ENCODE data around the gene PSTPIP2. TPM values are rescaled to one million over a fixed set of nuclear protein-coding genes. Genes with fewer than 3 reads are reported as not detected.

The PSTPIP2 gene
- total and polyA plus RNA-seq, 2 donors (not counting 3 experiments of a cell fraction or from before 2014, with no cell fraction given), result 1.6 to 4.9 TPM

DNA sequence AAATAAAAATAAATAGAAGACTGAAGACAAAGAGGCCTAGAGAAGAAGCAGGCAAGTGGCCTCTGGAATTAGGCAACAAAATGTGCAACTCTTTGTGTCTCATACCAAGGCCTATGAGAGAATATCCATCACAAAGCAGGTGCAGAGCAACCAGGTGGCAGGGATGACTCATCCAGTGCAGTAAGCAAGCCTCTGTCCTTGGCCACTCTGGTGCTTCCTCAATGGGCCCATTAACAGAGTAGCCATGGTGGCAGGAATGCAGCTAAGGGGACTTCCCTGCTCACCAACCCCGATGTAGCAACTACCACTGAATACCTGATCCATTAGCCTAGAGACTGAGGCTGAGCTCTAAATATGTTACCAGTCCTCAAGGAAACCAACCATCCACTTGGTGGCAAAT lies 94.0 kb downstream of the PSTPIP2 start:
- intact Hi-C loops (cut with micrococcal nuclease), result no loop called here
- FAIRE-seq (no peak), DNase-seq (ENCODE audit: low read depth, low spot score) (no peak)
- POLR2A ChIA-PET, result no interaction called here
- dilution Hi-C loops (cut with MboI; ENCODE audit: extremely low pct_ligation_motif_present, low sequenced_read_pairs), result no loop called here
- no peaks in the 10 kb centered on the region for H3K9me1 ChIP-seq (replicated peaks; ENCODE audit: control insufficient read depth, extremely low read depth, insufficient read depth, low read length)
- H3K36me3 ChIP-seq (ENCODE audit: control insufficient read depth in 2 of 2, extremely low read depth in 1 of 2, insufficient read depth in 2 of 2, low read length in 2 of 2), result no peaks in the 10 kb centered on the region
- H3K27me3 ChIP-seq (ENCODE audit: control insufficient read depth in 2 of 2, insufficient read depth in 2 of 2, low read length in 2 of 2), result no peaks in the 10 kb centered on the region
- H3K4me2 ChIP-seq (ENCODE audit: insufficient read depth, low read length), result no peak overlapping the region
- no peak overlapping the region for H3K27ac ChIP-seq (ENCODE audit: insufficient read depth, low read depth, low read length)
- H3K9me3 ChIP-seq (replicated peaks; ENCODE audit: control insufficient read depth, insufficient read depth, low read length), result no peaks in the 10 kb centered on the region
- H3K9ac ChIP-seq (replicated peaks; ENCODE audit: extremely low read depth, insufficient read depth, low read length), result no peak overlapping the region
- CTCF ChIA-PET, result interaction anchor here (1.7 kb wide), 1 partner anchor 96 kb away, joined by 7 read pairs; no protein-coding TSS in a partner anchor
- peaks cover 4% of the 10 kb centered on the region for H3K4me1 ChIP-seq (ENCODE audit: control insufficient read depth, extremely low read depth, insufficient read depth, low read length)
- BruUV-seq (replicated peaks), result no TSS peak
- H4K20me1 ChIP-seq (replicated peaks; ENCODE audit: control insufficient read depth, extremely low read depth, insufficient read depth, low read length), result no peaks in the 10 kb centered on the region
- TF ChIP-seq, protein P1, sequence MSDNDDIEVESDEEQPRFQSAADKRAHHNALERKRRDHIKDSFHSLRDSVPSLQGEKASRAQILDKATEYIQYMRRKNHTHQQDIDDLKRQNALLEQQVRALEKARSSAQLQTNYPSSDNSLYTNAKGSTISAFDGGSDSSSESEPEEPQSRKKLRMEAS (IDR thresholded peaks at IDR 0.05; ENCODE audit: insufficient read depth, insufficient read length), result no peak
- TF ChIP-seq FOS (IDR thresholded peaks at IDR 0.05; ENCODE audit: borderline replicate concordance, insufficient read depth, low read length) (no peak), MYC (IDR thresholded peaks at IDR 0.05; ENCODE audit: low read depth, low read length) (no peak), POLR2A (IDR thresholded peaks at IDR 0.05; ENCODE audit: low read depth, low read length) (no peak), JUN (IDR thresholded peaks at IDR 0.05; ENCODE audit: borderline replicate concordance, insufficient read depth, insufficient read length, low read depth) (no peak), POLR2AphosphoS5 (IDR thresholded peaks at IDR 0.05; ENCODE audit: insufficient read depth, low read depth, low read length) (no peak), GATA2 (IDR thresholded peaks at IDR 0.05; ENCODE audit: insufficient read depth, insufficient read length, low read depth, low read length) (no peak), EZH2 (IDR thresholded peaks at IDR 0.05; ENCODE audit: borderline replicate concordance, low read depth, low read length, severe bottlenecking) (no peak)
- TF ChIP-seq, protein P2, sequence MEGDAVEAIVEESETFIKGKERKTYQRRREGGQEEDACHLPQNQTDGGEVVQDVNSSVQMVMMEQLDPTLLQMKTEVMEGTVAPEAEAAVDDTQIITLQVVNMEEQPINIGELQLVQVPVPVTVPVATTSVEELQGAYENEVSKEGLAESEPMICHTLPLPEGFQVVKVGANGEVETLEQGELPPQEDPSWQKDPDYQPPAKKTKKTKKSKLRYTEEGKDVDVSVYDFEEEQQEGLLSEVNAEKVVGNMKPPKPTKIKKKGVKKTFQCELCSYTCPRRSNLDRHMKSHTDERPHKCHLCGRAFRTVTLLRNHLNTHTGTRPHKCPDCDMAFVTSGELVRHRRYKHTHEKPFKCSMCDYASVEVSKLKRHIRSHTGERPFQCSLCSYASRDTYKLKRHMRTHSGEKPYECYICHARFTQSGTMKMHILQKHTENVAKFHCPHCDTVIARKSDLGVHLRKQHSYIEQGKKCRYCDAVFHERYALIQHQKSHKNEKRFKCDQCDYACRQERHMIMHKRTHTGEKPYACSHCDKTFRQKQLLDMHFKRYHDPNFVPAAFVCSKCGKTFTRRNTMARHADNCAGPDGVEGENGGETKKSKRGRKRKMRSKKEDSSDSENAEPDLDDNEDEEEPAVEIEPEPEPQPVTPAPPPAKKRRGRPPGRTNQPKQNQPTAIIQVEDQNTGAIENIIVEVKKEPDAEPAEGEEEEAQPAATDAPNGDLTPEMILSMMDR (IDR thresholded peaks at IDR 0.05; ENCODE audit: extremely low read depth in 1 of 2, insufficient read depth in 1 of 2, low read depth in 1 of 2, low read length in 2 of 2), result no peak
- no peak overlapping the region for H2AFZ ChIP-seq (ENCODE audit: low read depth, low read length)
- H3K79me2 ChIP-seq (ENCODE audit: control insufficient read depth, insufficient read depth, low read length), result no peaks in the 10 kb centered on the region
- no peak overlapping the region for H3K4me3 ChIP-seq (replicated peaks in 1 of 3; ENCODE audit: insufficient read depth in 1 of 3, low read depth in 1 of 3, low read length in 3 of 3)

All from endothelial cell of umbilical vein (primary cell).